ENCODE results near the gene IMMP2L. TPM values are rescaled to one million over a fixed set of nuclear protein-coding genes. Genes with fewer than 3 reads are reported as not detected.

The IMMP2L gene
- total and polyA plus RNA-seq, 4 donors: 9.2 to 34.7 (median 11.1) TPM

DNA sequence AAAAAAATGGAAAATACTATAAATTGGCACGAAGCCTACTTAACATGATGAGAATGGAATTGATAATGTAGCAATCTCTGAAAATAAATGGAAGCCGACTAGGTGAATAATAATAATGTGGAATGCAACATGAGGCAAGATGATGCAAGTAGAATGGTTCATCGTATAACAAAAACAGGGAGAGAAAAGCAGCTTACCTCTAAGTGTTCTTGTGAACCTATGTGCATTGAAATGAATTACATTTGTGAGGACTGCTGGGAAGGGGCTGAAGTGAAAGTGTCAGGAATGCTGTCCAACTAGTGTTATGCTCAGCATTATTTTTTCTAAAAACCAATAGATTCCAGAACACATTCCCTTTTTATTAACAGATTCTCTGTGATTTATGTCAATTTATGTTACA, 912.0 kb downstream of the IMMP2L start:
- Histone ChIP-seq H3K9me3 (ENCODE audit: control insufficient read depth in 4 of 4, insufficient read depth in 3 of 4, low read length in 3 of 4) (no peaks in the 10 kb centered on the region), H3K36me3 (ENCODE audit: control insufficient read depth in 4 of 4, insufficient read depth in 4 of 4, low read length in 4 of 4) (no peaks in the 10 kb centered on the region), H3K9ac (ENCODE audit: insufficient read depth in 1 of 2, low read length in 2 of 2) (no peak overlapping the region), H3K27me3 (ENCODE audit: control insufficient read depth in 3 of 3, insufficient read depth in 3 of 3, low read length in 2 of 3) (no peaks in the 10 kb centered on the region), H3K4me3 (no peak overlapping the region), H3K27ac (ENCODE audit: low read depth in 1 of 2, low read length in 1 of 2) (no peak overlapping the region), H3K4me1 (ENCODE audit: control insufficient read depth in 5 of 5, insufficient read depth in 5 of 5, low read length in 5 of 5) (no peaks in the 10 kb centered on the region)
- WGBS, 2 donors: 66 to 67% methylated on average over 3 of the region's 3 CpGs
- ATAC-seq (ENCODE audit: insufficient read depth, low FRiP score): no peak
- peak in 2 of 3 donors; percentile 7 to 54 for DNase-seq
- TF ChIP-seq, protein P1, sequence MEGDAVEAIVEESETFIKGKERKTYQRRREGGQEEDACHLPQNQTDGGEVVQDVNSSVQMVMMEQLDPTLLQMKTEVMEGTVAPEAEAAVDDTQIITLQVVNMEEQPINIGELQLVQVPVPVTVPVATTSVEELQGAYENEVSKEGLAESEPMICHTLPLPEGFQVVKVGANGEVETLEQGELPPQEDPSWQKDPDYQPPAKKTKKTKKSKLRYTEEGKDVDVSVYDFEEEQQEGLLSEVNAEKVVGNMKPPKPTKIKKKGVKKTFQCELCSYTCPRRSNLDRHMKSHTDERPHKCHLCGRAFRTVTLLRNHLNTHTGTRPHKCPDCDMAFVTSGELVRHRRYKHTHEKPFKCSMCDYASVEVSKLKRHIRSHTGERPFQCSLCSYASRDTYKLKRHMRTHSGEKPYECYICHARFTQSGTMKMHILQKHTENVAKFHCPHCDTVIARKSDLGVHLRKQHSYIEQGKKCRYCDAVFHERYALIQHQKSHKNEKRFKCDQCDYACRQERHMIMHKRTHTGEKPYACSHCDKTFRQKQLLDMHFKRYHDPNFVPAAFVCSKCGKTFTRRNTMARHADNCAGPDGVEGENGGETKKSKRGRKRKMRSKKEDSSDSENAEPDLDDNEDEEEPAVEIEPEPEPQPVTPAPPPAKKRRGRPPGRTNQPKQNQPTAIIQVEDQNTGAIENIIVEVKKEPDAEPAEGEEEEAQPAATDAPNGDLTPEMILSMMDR (IDR thresholded peaks at IDR 0.05; ENCODE audit: control extremely low read depth, extremely low read depth): no peak

- H3K27me3 ChIP-seq (ENCODE audit: control insufficient read depth in 3 of 3, insufficient read depth in 3 of 3, low read length in 2 of 3): no peaks in the 10 kb centered on the region
- ATAC-seq (ENCODE audit: insufficient read depth, low FRiP score) (no peak), DNase-seq (no peak)
- H3K4me1 ChIP-seq (ENCODE audit: control insufficient read depth in 5 of 5, insufficient read depth in 5 of 5, low read length in 5 of 5): no peaks in the 10 kb centered on the region
- no peaks in the 10 kb centered on the region for H3K36me3 ChIP-seq (ENCODE audit: control insufficient read depth in 4 of 4, insufficient read depth in 4 of 4, low read length in 4 of 4)
- TF ChIP-seq, protein P1 (IDR thresholded peaks at IDR 0.05; ENCODE audit: control extremely low read depth, extremely low read depth): no peak
- WGBS, 2 donors: 90 to 95% methylated on average over 4 of the region's 4 CpGs
- no peak overlapping the region for H3K9ac ChIP-seq (ENCODE audit: insufficient read depth in 1 of 2, low read length in 2 of 2)
- no peak overlapping the region for H3K27ac ChIP-seq (ENCODE audit: low read depth in 1 of 2, low read length in 1 of 2)
- H3K4me3 ChIP-seq: no peak overlapping the region
- H3K9me3 ChIP-seq (ENCODE audit: control insufficient read depth in 4 of 4, insufficient read depth in 3 of 4, low read length in 3 of 4): no peaks in the 10 kb centered on the region
These were observed 915.0 kb downstream of the IMMP2L start for GRCh38 chr7:110647266-110647665.

- 86 to 89% methylated on average over 2 of the region's 2 CpGs for WGBS, 2 donors
- H3K9ac ChIP-seq (ENCODE audit: insufficient read depth in 1 of 2, low read length in 2 of 2): no peak overlapping the region
- no peak overlapping the region for H3K27ac ChIP-seq (ENCODE audit: low read depth in 1 of 2, low read length in 1 of 2)
- no peak overlapping the region for H3K4me3 ChIP-seq
- no peaks in the 10 kb centered on the region for H3K4me1 ChIP-seq (ENCODE audit: control insufficient read depth in 5 of 5, insufficient read depth in 5 of 5, low read length in 5 of 5)
- H3K36me3 ChIP-seq (ENCODE audit: control insufficient read depth in 4 of 4, insufficient read depth in 4 of 4, low read length in 4 of 4): no peaks in the 10 kb centered on the region
- DNase-seq: no peak
- H3K9me3 ChIP-seq (ENCODE audit: control insufficient read depth in 4 of 4, insufficient read depth in 3 of 4, low read length in 3 of 4): no peaks in the 10 kb centered on the region
- no peaks in the 10 kb centered on the region for H3K27me3 ChIP-seq (ENCODE audit: control insufficient read depth in 3 of 3, insufficient read depth in 3 of 3, low read length in 2 of 3)
- no peak for ATAC-seq (ENCODE audit: insufficient read depth, low FRiP score)
- TF ChIP-seq, protein P1 (IDR thresholded peaks at IDR 0.05; ENCODE audit: control extremely low read depth, extremely low read depth): no peak
These were observed 915.5 kb downstream of the IMMP2L start for GRCh38 chr7:110646804-110647203.

GRCh38 chr7:110645616-110646015, 916.7 kb downstream of the IMMP2L start:
- H3K9me3 ChIP-seq (ENCODE audit: control insufficient read depth in 4 of 4, insufficient read depth in 3 of 4, low read length in 3 of 4): no peaks in the 10 kb centered on the region
- no peaks in the 10 kb centered on the region for H3K4me1 ChIP-seq (ENCODE audit: control insufficient read depth in 5 of 5, insufficient read depth in 5 of 5, low read length in 5 of 5)
- TF ChIP-seq, protein P1 (IDR thresholded peaks at IDR 0.05; ENCODE audit: control extremely low read depth, extremely low read depth): no peak
- no peak overlapping the region for H3K9ac ChIP-seq (ENCODE audit: insufficient read depth in 1 of 2, low read length in 2 of 2)
- no peaks in the 10 kb centered on the region for H3K27me3 ChIP-seq (ENCODE audit: control insufficient read depth in 3 of 3, insufficient read depth in 3 of 3, low read length in 2 of 3)
- 90 to 96% methylated on average over 2 of the region's 2 CpGs for WGBS, 2 donors
- H3K4me3 ChIP-seq: no peak overlapping the region
- H3K27ac ChIP-seq (ENCODE audit: low read depth in 1 of 2, low read length in 1 of 2): no peak overlapping the region
- no peak for ATAC-seq (ENCODE audit: insufficient read depth, low FRiP score)
- no peak for DNase-seq
- no peaks in the 10 kb centered on the region for H3K36me3 ChIP-seq (ENCODE audit: control insufficient read depth in 4 of 4, insufficient read depth in 4 of 4, low read length in 4 of 4)

Data from lung (tissue), 12 donors.